Measurements from ENCODE around the gene C6orf62. TPM values are rescaled to one million over a fixed set of nuclear protein-coding genes. Genes with fewer than 3 reads are reported as not detected.

Gene C6orf62
- total and polyA plus RNA-seq, 3 donors from 2014 or later: 109 to 139 (median 128) TPM

GRCh38 chr6:24659561-24659960, 59.4 kb downstream of the C6orf62 start:
- no peak overlapping the region for H3K4me3 ChIP-seq
- H3K27ac ChIP-seq: no peak overlapping the region
- TF ChIP-seq, protein P1, sequence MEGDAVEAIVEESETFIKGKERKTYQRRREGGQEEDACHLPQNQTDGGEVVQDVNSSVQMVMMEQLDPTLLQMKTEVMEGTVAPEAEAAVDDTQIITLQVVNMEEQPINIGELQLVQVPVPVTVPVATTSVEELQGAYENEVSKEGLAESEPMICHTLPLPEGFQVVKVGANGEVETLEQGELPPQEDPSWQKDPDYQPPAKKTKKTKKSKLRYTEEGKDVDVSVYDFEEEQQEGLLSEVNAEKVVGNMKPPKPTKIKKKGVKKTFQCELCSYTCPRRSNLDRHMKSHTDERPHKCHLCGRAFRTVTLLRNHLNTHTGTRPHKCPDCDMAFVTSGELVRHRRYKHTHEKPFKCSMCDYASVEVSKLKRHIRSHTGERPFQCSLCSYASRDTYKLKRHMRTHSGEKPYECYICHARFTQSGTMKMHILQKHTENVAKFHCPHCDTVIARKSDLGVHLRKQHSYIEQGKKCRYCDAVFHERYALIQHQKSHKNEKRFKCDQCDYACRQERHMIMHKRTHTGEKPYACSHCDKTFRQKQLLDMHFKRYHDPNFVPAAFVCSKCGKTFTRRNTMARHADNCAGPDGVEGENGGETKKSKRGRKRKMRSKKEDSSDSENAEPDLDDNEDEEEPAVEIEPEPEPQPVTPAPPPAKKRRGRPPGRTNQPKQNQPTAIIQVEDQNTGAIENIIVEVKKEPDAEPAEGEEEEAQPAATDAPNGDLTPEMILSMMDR (IDR thresholded peaks at IDR 0.05): no peak
- TF ChIP-seq POLR2A (IDR thresholded peaks at IDR 0.05): no peak
- 78 to 85% methylated on average over 1 of the region's 1 CpG for WGBS, 2 donors
- H3K4me1 ChIP-seq: no peaks in the 10 kb centered on the region
- H3K9me3 ChIP-seq: no peaks in the 10 kb centered on the region
- intact Hi-C loops (cut with DNase I; ENCODE audit: low total_unique reads): no loop called here
- no peaks in the 10 kb centered on the region for H3K27me3 ChIP-seq
- H3K36me3 ChIP-seq (ENCODE audit: low read depth, missing control alignments): no peaks in the 10 kb centered on the region
- no peak for DNase-seq

- H3K4me1 ChIP-seq: no peaks in the 10 kb centered on the region
- H3K9me3 ChIP-seq: no peaks in the 10 kb centered on the region
- no peak for DNase-seq
- WGBS, 2 donors: 81 to 82% methylated on average over 9 of the region's 9 CpGs
- no peak overlapping the region for H3K4me3 ChIP-seq
- no peaks in the 10 kb centered on the region for H3K36me3 ChIP-seq (ENCODE audit: low read depth, missing control alignments)
- H3K27ac ChIP-seq: no peak overlapping the region
- H3K27me3 ChIP-seq: no peaks in the 10 kb centered on the region
- intact Hi-C loops (cut with DNase I; ENCODE audit: low total_unique reads): no loop called here
- TF ChIP-seq, protein P1 (IDR thresholded peaks at IDR 0.05): no peak
- TF ChIP-seq POLR2A (IDR thresholded peaks at IDR 0.05): no peak
These were observed 60.1 kb downstream of the C6orf62 start for GRCh38 chr6:24658573-24659560.

DNA sequence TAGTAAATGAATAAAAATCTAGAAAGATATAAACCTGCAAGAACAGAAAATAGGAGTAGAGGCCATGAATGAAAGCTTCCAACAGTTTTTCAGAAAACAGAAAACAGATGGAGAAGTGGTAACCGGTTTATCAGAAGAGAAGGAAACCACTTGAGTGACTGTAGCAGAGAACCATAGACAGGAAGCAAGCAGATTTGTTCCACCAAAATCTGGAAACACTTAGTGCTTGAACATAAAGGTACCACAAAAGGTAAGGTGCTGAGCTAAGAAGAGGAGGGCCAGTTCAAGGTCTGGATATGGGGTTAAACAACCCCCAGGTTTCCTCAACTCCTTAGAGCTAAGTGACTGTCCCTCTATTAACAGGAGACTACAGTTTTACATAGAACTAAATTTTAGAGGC, 63.7 kb downstream of the C6orf62 start:
- intact Hi-C loops (cut with DNase I; ENCODE audit: low total_unique reads): no loop called here
- TF ChIP-seq, protein P1 (IDR thresholded peaks at IDR 0.05): no peak
- no peak for TF ChIP-seq POLR2A (IDR thresholded peaks at IDR 0.05)
- Histone ChIP-seq H3K4me1 (no peaks in the 10 kb centered on the region), H3K27ac (no peak overlapping the region), H3K9me3 (no peaks in the 10 kb centered on the region), H3K27me3 (no peaks in the 10 kb centered on the region), H3K36me3 (ENCODE audit: low read depth, missing control alignments) (no peaks in the 10 kb centered on the region), H3K4me3 (no peak overlapping the region)
- WGBS, 2 donors: 91 to 94% methylated on average over 1 of the region's 1 CpG
- DNase-seq: no peak

Other genes with a start within 250 kb of the C6orf62 start
- 10 to 100 TPM; 10.7 to 15.6 TPM for gene GPLD1, start 229.6 kb downstream of the C6orf62 start, total RNA-seq
- 3.9 TPM for gene GPLD1, start 229.6 kb downstream of the C6orf62 start, polyA plus RNA-seq (ENCODE audit: insufficient read depth, low read depth, low replicate concordance)
- gene ALDH5A1, start 224.2 kb downstream of the C6orf62 start, total RNA-seq: 10 to 100 TPM; 16.3 to 21.2 TPM
- 11.3 TPM for gene ALDH5A1, start 224.2 kb downstream of the C6orf62 start, polyA plus RNA-seq (ENCODE audit: insufficient read depth, low read depth, low replicate concordance)
- 1 to 10 TPM; 2.0 to 2.3 TPM for gene KIAA0319, start 73.0 kb downstream of the C6orf62 start, total RNA-seq
- gene KIAA0319, start 73.0 kb downstream of the C6orf62 start, polyA plus RNA-seq (ENCODE audit: insufficient read depth, low read depth, low replicate concordance): 2.1 TPM
- 10 to 100 TPM; 37.2 to 37.4 TPM for gene TDP2, start 52.3 kb downstream of the C6orf62 start, total RNA-seq
- 46.0 TPM for gene TDP2, start 52.3 kb downstream of the C6orf62 start, polyA plus RNA-seq (ENCODE audit: insufficient read depth, low read depth, low replicate concordance)
- gene ACOT13, start 52.1 kb downstream of the C6orf62 start, total RNA-seq: 10 to 100 TPM; 15.6 to 19.1 TPM
- 67.7 TPM for gene ACOT13, start 52.1 kb downstream of the C6orf62 start, polyA plus RNA-seq (ENCODE audit: insufficient read depth, low read depth, low replicate concordance)
- gene GMNN, start 55.8 kb upstream of the C6orf62 start, total RNA-seq: 10 to 100 TPM; 23.8 to 37.4 TPM
- gene GMNN, start 55.8 kb upstream of the C6orf62 start, polyA plus RNA-seq (ENCODE audit: insufficient read depth, low read depth, low replicate concordance): 67.2 TPM
- 1 to 10 TPM; 2.1 to 3.4 TPM for gene ARMH2, start 79.8 kb upstream of the C6orf62 start, total RNA-seq
- gene ARMH2, start 79.8 kb upstream of the C6orf62 start, polyA plus RNA-seq (ENCODE audit: insufficient read depth, low read depth, low replicate concordance): 31.7 TPM
- 1 to 10 TPM; 3.7 to 10.0 TPM for gene RIPOR2, start 216.8 kb upstream of the C6orf62 start, total RNA-seq
- gene RIPOR2, start 216.8 kb upstream of the C6orf62 start, polyA plus RNA-seq (ENCODE audit: insufficient read depth, low read depth, low replicate concordance): 15.1 TPM

Measured in testis (tissue), 3 donors.